Renal pelvis (tissue), 12 donors: ENCODE results near the gene NPHS2. TPM values are rescaled to one million over a fixed set of nuclear protein-coding genes. Genes with fewer than 3 reads are reported as not detected.
A peak's percentile ranks its signal among the peaks of the same experiment; 100 is the strongest.

Experiments
- DNase-seq: peaks from one replicate; pipeline ENCODE4 v3.0.0-alpha.2; 2013
- long read RNA-seq, 16 experiments: transcript quantifications; one replicate each; lab custom pipeline, GENCODE V29; 2026
- polyA plus RNA-seq, 3 donors: library from polyadenylated mRNA; unstranded; fragments of 120-200 nt; gene quantifications; one replicate each; pipeline ENCODE4 v1.2.1, GENCODE V29; 2013; ENCODE audit not compliant: insufficient read length in 3 of 3

Gene NPHS2
- 100 to 1,000 TPM; 378 to 411 (median 403) TPM for polyA plus RNA-seq
- long read RNA-seq, donor 1, transcript NPHS2-201 (8 exons, 1,855 nt): major isoform, 103 of 193 reads
- long read RNA-seq, donor 1, transcript NPHS2-202 (7 exons, 1,670 nt): minor isoform, 22 of 193 reads
- long read RNA-seq, donor 1, partial matches to known transcripts: 36 of 193 reads
- long read RNA-seq, donor 1, other reads (novel, unspliced or antisense): 32 of 193 reads
- long read RNA-seq, donor 2, transcript NPHS2-202 (7 exons, 1,670 nt): minor isoform, 22 of 210 reads
- long read RNA-seq, donor 2, transcript NPHS2-201 (8 exons, 1,855 nt): major isoform, 123 of 210 reads
- long read RNA-seq, donor 2, partial matches to known transcripts: 18 of 210 reads
- long read RNA-seq, donor 2, other reads (novel, unspliced or antisense): 47 of 210 reads
- long read RNA-seq, donor 3, transcript NPHS2-202 (7 exons, 1,670 nt): minor isoform, 25 of 232 reads
- long read RNA-seq, donor 3, transcript NPHS2-201 (8 exons, 1,855 nt): major isoform, 113 of 232 reads
- long read RNA-seq, donor 3, partial matches to known transcripts: 77 of 232 reads
- long read RNA-seq, donor 3, other reads (novel, unspliced or antisense): 17 of 232 reads
- long read RNA-seq, donor 4, transcript NPHS2-202 (7 exons, 1,670 nt): minor isoform, 20 of 244 reads
- long read RNA-seq, donor 4, transcript NPHS2-201 (8 exons, 1,855 nt): major isoform, 138 of 244 reads
- long read RNA-seq, donor 4, partial matches to known transcripts: 44 of 244 reads
- long read RNA-seq, donor 4, other reads (novel, unspliced or antisense): 42 of 244 reads
- long read RNA-seq, donor 5, transcript NPHS2-202 (7 exons, 1,670 nt): minor isoform, 9 of 115 reads
- long read RNA-seq, donor 5, transcript NPHS2-201 (8 exons, 1,855 nt): major isoform, 61 of 115 reads
- long read RNA-seq, donor 5, partial matches to known transcripts: 32 of 115 reads
- long read RNA-seq, donor 5, other reads (novel, unspliced or antisense): 13 of 115 reads
- long read RNA-seq, donor 6, transcript NPHS2-201 (8 exons, 1,855 nt): major isoform, 98 of 160 reads
- long read RNA-seq, donor 6, transcript NPHS2-202 (7 exons, 1,670 nt): minor isoform, 13 of 160 reads
- long read RNA-seq, donor 6, partial matches to known transcripts: 23 of 160 reads
- long read RNA-seq, donor 6, other reads (novel, unspliced or antisense): 26 of 160 reads
- long read RNA-seq, donor 7, transcript NPHS2-201 (8 exons, 1,855 nt): major isoform, 161 of 297 reads
- long read RNA-seq, donor 7, transcript NPHS2-202 (7 exons, 1,670 nt): minor isoform, 29 of 297 reads
- long read RNA-seq, donor 7, partial matches to known transcripts: 55 of 297 reads
- long read RNA-seq, donor 7, other reads (novel, unspliced or antisense): 52 of 297 reads
- long read RNA-seq, donor 8: 0 reads
- long read RNA-seq, donor 9, transcript NPHS2-201 (8 exons, 1,855 nt): major isoform, 139 of 232 reads
- long read RNA-seq, donor 9, transcript NPHS2-202 (7 exons, 1,670 nt): minor isoform, 26 of 232 reads
- long read RNA-seq, donor 9, partial matches to known transcripts: 28 of 232 reads
- long read RNA-seq, donor 9, other reads (novel, unspliced or antisense): 39 of 232 reads
- long read RNA-seq, donor 10, transcript NPHS2-202 (7 exons, 1,670 nt): minor isoform, 13 of 191 reads
- long read RNA-seq, donor 10, transcript NPHS2-201 (8 exons, 1,855 nt): major isoform, 114 of 191 reads
- long read RNA-seq, donor 10, partial matches to known transcripts: 40 of 191 reads
- long read RNA-seq, donor 10, other reads (novel, unspliced or antisense): 24 of 191 reads
- long read RNA-seq, donor 11, transcript NPHS2-202 (7 exons, 1,670 nt): major isoform, 76 of 159 reads
- long read RNA-seq, donor 11, transcript NPHS2-201 (8 exons, 1,855 nt): minor isoform, 28 of 159 reads
- long read RNA-seq, donor 11, partial matches to known transcripts: 26 of 159 reads
- long read RNA-seq, donor 11, other reads (novel, unspliced or antisense): 29 of 159 reads
- long read RNA-seq, donor 12, transcript NPHS2-202 (7 exons, 1,670 nt): minor isoform, 19 of 227 reads
- long read RNA-seq, donor 12, transcript NPHS2-201 (8 exons, 1,855 nt): major isoform, 132 of 227 reads
- long read RNA-seq, donor 12, partial matches to known transcripts: 35 of 227 reads
- long read RNA-seq, donor 12, other reads (novel, unspliced or antisense): 41 of 227 reads
- long read RNA-seq, donor 13, transcript NPHS2-202 (7 exons, 1,670 nt): minor isoform, 10 of 116 reads
- long read RNA-seq, donor 13, transcript NPHS2-201 (8 exons, 1,855 nt): major isoform, 72 of 116 reads
- long read RNA-seq, donor 13, partial matches to known transcripts: 15 of 116 reads
- long read RNA-seq, donor 13, other reads (novel, unspliced or antisense): 19 of 116 reads
- long read RNA-seq, donor 14: 0 reads
- long read RNA-seq, donor 15, transcript NPHS2-202 (7 exons, 1,670 nt): minor isoform, 16 of 156 reads
- long read RNA-seq, donor 15, transcript NPHS2-201 (8 exons, 1,855 nt): major isoform, 104 of 156 reads
- long read RNA-seq, donor 15, partial matches to known transcripts: 28 of 156 reads
- long read RNA-seq, donor 15, other reads (novel, unspliced or antisense): 8 of 156 reads
- long read RNA-seq, donor 16, transcript NPHS2-201 (8 exons, 1,855 nt): major isoform, 134 of 289 reads
- long read RNA-seq, donor 16, transcript NPHS2-202 (7 exons, 1,670 nt): minor isoform, 16 of 289 reads
- long read RNA-seq, donor 16, partial matches to known transcripts: 101 of 289 reads
- long read RNA-seq, donor 16, other reads (novel, unspliced or antisense): 38 of 289 reads

DNA sequence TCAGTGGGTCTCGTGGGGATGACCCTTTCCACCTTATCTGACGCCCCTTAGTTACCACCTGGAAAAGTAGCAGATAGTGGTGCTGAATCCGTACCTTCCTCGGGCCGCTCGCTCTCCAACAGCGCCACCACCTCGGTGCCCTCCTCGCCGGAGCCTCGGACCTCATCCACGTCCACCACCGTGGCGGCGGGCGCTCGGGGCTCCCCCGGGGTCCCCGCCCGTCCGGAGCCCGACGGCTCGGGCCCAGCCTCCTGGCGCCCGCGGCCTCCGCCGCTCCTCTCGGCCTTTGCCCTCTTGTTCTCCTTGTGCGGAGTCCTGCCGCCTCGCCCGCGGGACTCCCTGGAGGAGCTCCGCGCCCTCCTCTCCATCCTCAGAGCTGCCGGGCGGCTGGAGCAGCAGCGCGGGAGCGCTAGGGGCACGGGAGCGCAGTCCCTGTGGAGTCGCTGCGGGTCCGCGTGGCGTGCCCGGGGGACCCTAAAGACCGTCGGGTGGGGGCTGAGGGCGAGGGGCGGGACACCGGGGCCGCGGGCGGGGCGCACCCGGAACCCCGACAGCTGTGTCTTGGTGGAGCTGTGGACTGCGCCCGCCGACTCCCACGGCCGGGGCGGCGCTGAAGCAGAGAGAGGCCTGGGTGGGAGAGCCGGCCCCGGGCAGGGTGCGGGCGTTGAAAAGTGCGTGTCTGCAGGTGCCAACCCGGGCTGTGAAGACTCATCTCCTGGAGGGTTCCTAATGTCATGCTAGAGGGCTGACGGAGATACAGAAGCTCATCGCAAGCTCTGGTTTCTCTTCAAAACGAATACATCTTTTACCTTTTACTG, at the start of gene NPHS2:
NPHS2 (minus strand) TSS at position 452 of the 818 bp plus-strand sequence; CDS start at position 368, 84 bp downstream.
- no peak for DNase-seq

DNA sequence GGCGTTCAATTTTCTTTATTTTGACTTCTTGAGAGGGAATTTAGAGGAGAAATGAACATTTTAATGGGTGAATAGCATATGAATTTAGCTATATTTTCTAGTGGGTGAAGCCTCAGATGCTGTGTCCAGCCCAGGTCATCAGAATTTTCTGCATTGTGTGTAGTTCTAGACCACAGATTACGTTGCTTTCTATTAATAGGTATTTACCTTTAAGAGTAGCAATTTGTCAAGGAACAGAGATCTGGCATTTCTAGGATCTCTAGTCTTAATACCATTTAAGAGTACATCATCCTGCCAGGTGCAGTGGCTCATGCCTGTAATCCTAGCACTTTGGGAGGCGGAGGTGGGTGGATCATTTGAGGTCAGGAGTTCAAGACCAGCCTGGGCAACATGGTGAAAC, 36.6 kb upstream of the NPHS2 start:
- DNase-seq: no peak

- DNase-seq: no peak
Measured at GRCh38 chr1:179601093-179601492, 25.3 kb upstream of the NPHS2 start.

- no peak for DNase-seq
Measured at GRCh38 chr1:179599623-179600249, 24.0 kb upstream of the NPHS2 start.

DNA sequence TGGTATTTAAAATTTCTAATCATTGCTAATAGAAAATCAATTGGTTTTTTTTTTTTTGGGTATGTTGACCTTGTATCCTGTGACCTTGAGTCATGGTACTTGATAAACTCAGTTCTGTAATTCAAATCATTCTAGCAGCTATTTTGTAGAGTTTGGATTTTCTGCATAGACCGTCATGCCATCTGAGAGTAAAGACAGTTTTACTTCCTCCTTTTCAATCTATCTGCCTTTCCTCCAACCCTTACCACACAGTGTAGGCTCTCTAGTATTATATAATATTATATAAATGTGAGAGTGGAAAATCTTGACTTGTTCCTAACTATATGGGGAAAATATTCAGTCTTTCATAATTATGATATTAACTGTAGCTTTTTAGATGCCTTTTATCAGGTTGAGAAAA, 22.9 kb upstream of the NPHS2 start:
- no peak for DNase-seq

DNA sequence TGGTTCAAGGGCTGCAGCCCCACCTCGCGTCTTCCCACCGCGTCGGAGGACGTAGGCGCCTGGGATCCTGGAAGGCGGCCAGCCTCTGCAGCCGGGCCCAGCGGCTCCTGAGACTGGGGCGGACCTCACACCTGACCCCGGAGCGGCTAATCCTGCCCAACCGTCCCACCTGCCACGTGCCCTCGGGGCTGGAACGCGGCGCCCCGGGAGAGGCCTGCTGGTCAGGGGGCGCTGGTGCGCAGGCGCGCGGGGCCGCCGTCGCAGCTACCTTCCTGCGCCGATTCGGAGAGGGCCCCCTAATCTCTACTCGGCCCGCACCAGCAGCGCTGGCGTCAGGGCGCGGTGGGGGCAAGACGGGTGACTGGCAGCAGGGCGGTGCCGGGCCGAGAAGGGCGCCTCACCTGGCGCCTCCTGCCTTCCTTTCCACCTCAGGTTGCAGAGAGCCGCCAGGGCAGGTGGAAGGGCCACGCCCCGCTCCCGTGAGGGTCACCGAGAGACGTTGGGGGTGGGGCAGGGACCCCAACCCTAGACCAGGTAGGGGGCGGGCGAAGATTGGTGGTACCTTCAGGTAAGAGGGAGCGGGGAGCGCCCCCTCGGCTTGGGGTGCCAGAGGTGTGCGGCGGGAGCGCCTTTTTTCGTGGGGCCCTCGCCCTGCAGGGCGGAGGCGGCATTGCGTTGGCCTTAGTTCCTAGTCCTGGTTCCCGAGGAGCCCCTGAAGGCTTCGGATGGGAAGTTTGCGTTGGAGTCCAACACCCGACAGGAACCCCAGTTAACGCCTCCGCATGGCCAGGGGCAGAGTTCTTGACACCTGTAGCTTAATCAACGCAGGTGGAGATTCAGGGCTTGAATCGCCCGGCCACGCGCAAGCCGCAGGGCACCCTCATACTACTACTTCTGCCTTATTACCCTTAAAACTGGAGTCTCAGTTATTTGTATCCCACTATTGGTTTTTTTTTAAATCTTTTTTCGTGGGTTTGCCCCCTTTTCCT, 16.1 kb upstream of the NPHS2 start, which contains the start of gene TDRD5:
TDRD5 (plus strand) TSS at position 241 of the 989 bp plus-strand sequence. CDS start 784 bp downstream, outside the sequence.
- no peak for DNase-seq

- DNase-seq: no peak
Measured at GRCh38 chr1:179591253-179591591, 15.5 kb upstream of the NPHS2 start.

GRCh38 chr1:179590671-179591070, 14.9 kb upstream of the NPHS2 start:
- DNase-seq: no peak

DNA sequence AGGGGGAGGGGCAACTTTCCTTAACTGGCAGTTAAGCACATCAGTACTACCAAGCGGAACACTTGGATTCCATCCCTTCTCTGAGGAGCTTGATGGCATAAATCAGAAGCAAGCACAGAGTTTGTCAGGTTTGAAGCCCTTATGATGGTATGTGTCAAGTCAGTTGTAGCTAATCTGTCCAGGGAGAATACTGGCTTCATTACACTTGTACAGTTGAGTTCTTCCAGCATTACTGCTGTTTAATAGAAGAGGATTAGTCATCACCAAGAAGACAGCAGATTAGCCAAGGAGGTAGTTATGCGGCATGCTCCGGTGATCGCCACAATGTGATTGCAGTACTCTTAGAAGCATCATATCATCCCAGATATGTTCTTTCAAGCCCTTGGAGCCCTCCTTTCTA, 13.8 kb upstream of the NPHS2 start:
- no peak for DNase-seq

DNA sequence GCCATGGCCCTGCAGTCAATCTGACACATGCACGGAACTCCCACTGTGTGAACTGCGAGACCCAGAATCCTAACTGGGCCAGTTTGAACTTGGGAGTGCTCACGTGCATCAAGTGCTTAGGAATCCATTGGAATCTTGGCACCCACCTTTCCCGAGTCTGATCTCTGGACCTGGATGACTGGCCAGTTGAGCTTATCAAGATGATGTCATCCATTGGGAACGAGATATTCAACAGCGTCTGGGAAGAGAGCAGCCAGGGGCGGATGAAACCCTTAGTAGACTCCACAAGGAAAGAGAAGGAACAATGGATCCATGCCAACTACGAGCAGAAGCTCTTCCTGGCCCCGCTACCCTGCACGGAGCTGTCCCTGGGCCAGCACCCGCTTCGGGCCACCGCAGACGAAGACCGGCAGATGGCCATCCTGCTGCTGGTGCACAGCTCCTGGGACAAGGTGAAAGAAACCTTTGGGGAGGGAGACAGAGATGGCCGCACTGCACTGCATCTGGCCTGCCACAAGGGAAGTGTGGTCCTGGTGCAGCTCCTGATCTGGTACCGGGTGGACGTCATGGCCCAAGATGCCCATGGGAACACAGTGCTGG, 12.8 kb upstream of the NPHS2 start:
- DNase-seq: no peak

DNA sequence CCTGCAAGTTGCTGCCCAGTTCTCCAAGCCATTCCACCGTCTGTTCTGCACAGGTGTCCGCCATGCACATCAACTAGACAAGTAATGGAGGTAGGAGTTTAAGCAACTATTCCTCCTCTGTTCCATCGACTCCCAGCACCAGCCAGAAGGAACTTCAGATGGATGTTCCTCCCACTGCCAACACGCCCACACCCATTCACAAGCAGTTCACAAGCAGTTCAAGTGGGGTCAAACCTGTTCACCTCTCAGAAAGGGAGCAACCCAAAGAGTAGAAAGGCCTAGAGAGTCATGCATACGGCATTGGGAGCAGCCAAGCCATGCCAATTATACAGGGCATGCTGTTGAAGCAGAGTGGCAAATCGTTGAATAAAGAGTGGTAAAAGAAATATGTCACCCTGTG, 11.6 kb upstream of the NPHS2 start:
- no peak for DNase-seq

- peak; percentile 55 for DNase-seq
Measured at GRCh38 chr1:179586107-179586823, 10.5 kb upstream of the NPHS2 start.

DNA sequence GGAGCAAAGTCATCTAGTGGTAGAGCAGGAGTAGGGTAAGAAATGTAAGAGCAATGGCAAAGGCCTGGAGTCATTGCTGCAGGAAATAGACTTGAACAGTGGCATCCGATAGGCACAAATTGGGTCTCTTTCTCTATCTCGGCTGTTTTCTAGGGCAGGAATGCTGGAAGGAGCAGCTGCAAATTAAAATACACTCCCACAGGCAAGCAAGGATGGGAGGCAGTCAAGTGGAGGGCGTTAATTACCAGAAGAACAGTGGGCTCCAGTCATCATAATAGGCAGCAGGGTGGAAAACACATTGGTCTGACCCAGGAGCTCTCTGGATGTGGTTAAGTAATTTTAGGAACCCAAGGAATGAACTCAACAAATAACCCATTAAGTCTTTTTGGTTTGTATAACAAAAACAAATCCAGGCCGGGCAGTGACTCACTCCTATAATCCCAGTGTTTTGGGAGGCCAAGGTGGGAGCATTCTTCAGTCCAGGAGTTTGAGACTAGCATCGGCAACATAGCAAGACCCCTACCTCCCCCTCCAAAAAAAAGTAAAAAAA, 8.1 kb upstream of the NPHS2 start:
- DNase-seq: no peak

GRCh38 chr1:179576509-179576908, 761 bp upstream of the NPHS2 start:
- no peak for DNase-seq
